Measurements from ENCODE around the gene KCNIP4.

DNA sequence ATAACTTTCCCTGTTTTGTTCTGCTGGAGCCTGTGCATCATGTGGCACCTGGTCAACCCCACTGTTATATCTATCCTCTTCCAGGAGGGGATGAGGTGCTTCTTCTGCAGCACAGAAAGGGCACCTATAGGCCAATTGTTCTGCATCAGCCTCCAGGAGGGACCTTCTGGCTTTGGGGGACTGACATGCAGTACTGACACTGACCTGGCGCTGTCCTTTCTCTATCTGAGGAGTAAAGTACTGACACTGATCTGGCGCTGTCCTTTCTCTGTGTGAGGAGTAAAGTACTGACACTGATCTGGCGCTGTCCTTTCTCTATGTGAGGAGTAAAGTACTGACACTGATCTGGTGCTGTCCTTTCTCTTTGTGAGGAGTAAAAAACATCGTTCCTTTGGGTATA, 749.9 kb downstream of the KCNIP4 start:
- TF ChIP-seq, protein P1, sequence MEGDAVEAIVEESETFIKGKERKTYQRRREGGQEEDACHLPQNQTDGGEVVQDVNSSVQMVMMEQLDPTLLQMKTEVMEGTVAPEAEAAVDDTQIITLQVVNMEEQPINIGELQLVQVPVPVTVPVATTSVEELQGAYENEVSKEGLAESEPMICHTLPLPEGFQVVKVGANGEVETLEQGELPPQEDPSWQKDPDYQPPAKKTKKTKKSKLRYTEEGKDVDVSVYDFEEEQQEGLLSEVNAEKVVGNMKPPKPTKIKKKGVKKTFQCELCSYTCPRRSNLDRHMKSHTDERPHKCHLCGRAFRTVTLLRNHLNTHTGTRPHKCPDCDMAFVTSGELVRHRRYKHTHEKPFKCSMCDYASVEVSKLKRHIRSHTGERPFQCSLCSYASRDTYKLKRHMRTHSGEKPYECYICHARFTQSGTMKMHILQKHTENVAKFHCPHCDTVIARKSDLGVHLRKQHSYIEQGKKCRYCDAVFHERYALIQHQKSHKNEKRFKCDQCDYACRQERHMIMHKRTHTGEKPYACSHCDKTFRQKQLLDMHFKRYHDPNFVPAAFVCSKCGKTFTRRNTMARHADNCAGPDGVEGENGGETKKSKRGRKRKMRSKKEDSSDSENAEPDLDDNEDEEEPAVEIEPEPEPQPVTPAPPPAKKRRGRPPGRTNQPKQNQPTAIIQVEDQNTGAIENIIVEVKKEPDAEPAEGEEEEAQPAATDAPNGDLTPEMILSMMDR (IDR thresholded peaks at IDR 0.05), result no peak
- TF ChIP-seq POLR2A (IDR thresholded peaks at IDR 0.05), result no peak
- no peak for TF ChIP-seq EP300 (IDR thresholded peaks at IDR 0.05)

Measured in tibial nerve (tissue), 4 donors.